SH-SY5Y (cell line): ENCODE measurements around the gene CCDC175.

ENCODE experiments used
- GATA2 ChIP-seq: IDR thresholded peaks from 2 replicates; pipeline ENCODE4 v1.6.1; 2011; ENCODE audit warnings: mild to moderate bottlenecking, low read depth, low read length
- GATA3 ChIP-seq: IDR thresholded peaks from 2 replicates; pipeline ENCODE4 v1.6.1; 2011; ENCODE audit warnings: low read depth, mild to moderate bottlenecking, low read length, moderate library complexity

DNA sequence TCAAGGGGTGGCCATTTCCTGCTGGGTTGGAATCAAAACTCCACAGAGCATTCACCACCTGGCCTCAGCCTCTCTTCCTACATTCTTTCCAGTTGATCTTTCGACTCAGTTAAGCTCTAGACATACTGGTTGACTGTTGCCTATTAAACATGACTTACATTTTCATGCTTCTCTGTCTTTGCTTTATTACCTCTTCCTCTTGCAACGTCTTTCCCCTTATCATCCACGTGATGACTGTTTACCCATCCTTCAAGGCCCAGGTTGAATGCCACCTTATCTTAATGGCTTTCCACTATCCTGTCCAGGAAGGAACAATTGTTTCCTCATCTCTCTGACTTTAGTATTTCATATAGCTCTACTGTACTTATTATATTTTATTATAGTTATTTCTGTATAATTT, 24.4 kb upstream of the CCDC175 start:
- TF ChIP-seq GATA3 (no peak), GATA2 (no peak)
